ENCODE data around the gene RPUSD1.

Gene RPUSD1

GRCh38 chr16:785563-786535, 2.3 kb downstream of the RPUSD1 start:
- Histone ChIP-seq H3K4me3 (IDR thresholded peaks at IDR 0.05; ENCODE audit: insufficient read depth, low read depth, low read length) (no peak overlapping the region), H2AFZ (ENCODE audit: low read depth) (no peak overlapping the region), H3K4me1 (ENCODE audit: low read depth, poor library complexity, severe bottlenecking) (peaks cover 10% of the 10 kb centered on the region), H3K36me3 (ENCODE audit: insufficient read depth) (no peaks in the 10 kb centered on the region), H3K9ac (no peak overlapping the region), H3K27ac (no peak overlapping the region), H3K4me2 (no peak overlapping the region), H3K27me3 (ENCODE audit: insufficient read depth, low read depth) (peaks cover 33% of the 10 kb centered on the region), H4K20me1 (ENCODE audit: insufficient read depth) (no peaks in the 10 kb centered on the region), H3K79me2 (ENCODE audit: insufficient read depth, low read depth) (peaks cover 16% of the 10 kb centered on the region; the same call in 1 of the 2 replicates)
- TF ChIP-seq CTCF (conservative IDR thresholded peaks at IDR 0.05; ENCODE audit: low read depth, low read length): peak; percentile 28; the same call in 1 of the 2 replicates

GRCh38 chr16:784431-784830, 3.8 kb downstream of the RPUSD1 start:
- H3K36me3 ChIP-seq (ENCODE audit: insufficient read depth): no peaks in the 10 kb centered on the region
- no peak overlapping the region for H3K27ac ChIP-seq
- TF ChIP-seq CTCF (conservative IDR thresholded peaks at IDR 0.05; ENCODE audit: low read depth, low read length): no peak
- no peak overlapping the region for H3K4me3 ChIP-seq (IDR thresholded peaks at IDR 0.05; ENCODE audit: insufficient read depth, low read depth, low read length)
- peaks cover 48% of the 10 kb centered on the region for H3K27me3 ChIP-seq (ENCODE audit: insufficient read depth, low read depth)
- H3K4me2 ChIP-seq: no peak overlapping the region
- H3K4me1 ChIP-seq (ENCODE audit: low read depth, poor library complexity, severe bottlenecking): peaks cover 8% of the 10 kb centered on the region
- peaks cover 16% of the 10 kb centered on the region; the same call in 1 of the 2 replicates for H3K79me2 ChIP-seq (ENCODE audit: insufficient read depth, low read depth)
- no peaks in the 10 kb centered on the region for H4K20me1 ChIP-seq (ENCODE audit: insufficient read depth)
- no peak overlapping the region for H3K9ac ChIP-seq
- no peak overlapping the region for H2AFZ ChIP-seq (ENCODE audit: low read depth)

GRCh38 chr16:783404-784161, 4.6 kb downstream of the RPUSD1 start:
- no peak overlapping the region for H2AFZ ChIP-seq (ENCODE audit: low read depth)
- TF ChIP-seq CTCF (conservative IDR thresholded peaks at IDR 0.05; ENCODE audit: low read depth, low read length): no peak
- H3K27ac ChIP-seq: no peak overlapping the region
- no peaks in the 10 kb centered on the region for H3K36me3 ChIP-seq (ENCODE audit: insufficient read depth)
- H4K20me1 ChIP-seq (ENCODE audit: insufficient read depth): no peaks in the 10 kb centered on the region
- H3K4me3 ChIP-seq (IDR thresholded peaks at IDR 0.05; ENCODE audit: insufficient read depth, low read depth, low read length): no peak overlapping the region
- no peak overlapping the region for H3K4me2 ChIP-seq
- peaks cover 56% of the 10 kb centered on the region for H3K27me3 ChIP-seq (ENCODE audit: insufficient read depth, low read depth)
- H3K4me1 ChIP-seq (ENCODE audit: low read depth, poor library complexity, severe bottlenecking): peaks cover 5% of the 10 kb centered on the region
- no peak overlapping the region for H3K9ac ChIP-seq
- peaks cover 10% of the 10 kb centered on the region; the same call in 1 of the 2 replicates for H3K79me2 ChIP-seq (ENCODE audit: insufficient read depth, low read depth)

GRCh38 chr16:782766-783403, 5.3 kb downstream of the RPUSD1 start:
- Histone ChIP-seq H3K27ac (no peak overlapping the region), H3K4me1 (ENCODE audit: low read depth, poor library complexity, severe bottlenecking) (peaks cover 5% of the 10 kb centered on the region), H3K4me3 (IDR thresholded peaks at IDR 0.05; ENCODE audit: insufficient read depth, low read depth, low read length) (no peak overlapping the region), H3K4me2 (no peak overlapping the region), H3K27me3 (ENCODE audit: insufficient read depth, low read depth) (peaks cover 63% of the 10 kb centered on the region), H4K20me1 (ENCODE audit: insufficient read depth) (no peaks in the 10 kb centered on the region), H3K79me2 (ENCODE audit: insufficient read depth, low read depth) (peaks cover 9% of the 10 kb centered on the region; the same call in 1 of the 2 replicates), H3K36me3 (ENCODE audit: insufficient read depth) (no peaks in the 10 kb centered on the region), H2AFZ (ENCODE audit: low read depth) (no peak overlapping the region), H3K9ac (no peak overlapping the region)
- TF ChIP-seq CTCF (conservative IDR thresholded peaks at IDR 0.05; ENCODE audit: low read depth, low read length): no peak
